B cell (primary cell): ENCODE data around the gene MRO. TPM values are rescaled to one million over a fixed set of nuclear protein-coding genes. Genes with fewer than 3 reads are reported as not detected.

ENCODE experiments used
- ATAC-seq: fragments of 200-7000 bp; cut with Tn5 transposase; one replicate; pipeline ENCODE4 v1.10.0; 2021; ENCODE audit warnings: low read depth, mild to moderate bottlenecking, moderate number of reproducible peaks, moderate library complexity
- CTCF ChIA-PET: fragments of 350-600 bp; sonication (Branson Sonifier 250); formaldehyde crosslinking; loops from one replicate; lab custom pipeline; 2021; ENCODE audit warnings: antibody characterized with exemption, inconsistent platforms; lab: Charles Lee
- POLR2A ChIA-PET: fragments of 350-600 bp; sonication (Branson Sonifier 250); formaldehyde crosslinking; loops from one replicate; lab custom pipeline; 2021; ENCODE audit warnings: antibody characterized with exemption; lab: Charles Lee
- DNase-seq: peaks from one replicate; pipeline ENCODE4 v3.0.0; 2013
- H2AFZ ChIP-seq: 2 replicates; pipeline ENCODE4 v1.6.1; 2012; ENCODE audit warnings: mild to moderate bottlenecking, low read depth, low read length; ENCODE audit not compliant: insufficient read depth, poor library complexity, severe bottlenecking
- H3K27ac ChIP-seq, 2 donors: 1 replicate in 1 of 2; 2 replicates in 1 of 2; pipeline ENCODE4 v1.5.1; 2012 to 2013; ENCODE audit warnings: low read length in 2 of 2, mild to moderate bottlenecking in 2 of 2, moderate library complexity in 1 of 2
- H3K27me3 ChIP-seq, 4 experiments: fragments of 200-600 bp in 1 of 4; sonication (generic) in 1 of 4; replicated peaks in 1 of 4; 1 replicate in 2 of 4; 2 replicates in 2 of 4; pipeline versions ENCODE4 v1.6.1 to v1.7.0; 2013 to 2016; ENCODE audit warnings: low read length in 3 of 4, mild to moderate bottlenecking in 2 of 4, mixed read lengths in 1 of 4, moderate library complexity in 1 of 4; ENCODE audit not compliant: insufficient read depth in 4 of 4, control insufficient read depth in 3 of 4; ENCODE audit errors: control extremely low read depth in 1 of 4
- H3K36me3 ChIP-seq, 2 experiments: replicated peaks in 1 of 2; 1 replicate in 1 of 2; 2 replicates in 1 of 2; pipeline versions ENCODE4 v1.6.1 to v1.7.1; 2013; ENCODE audit warnings: low read length in 1 of 2; ENCODE audit not compliant: insufficient read depth in 2 of 2, control insufficient read depth in 1 of 2; ENCODE audit errors: control extremely low read depth in 1 of 2, extremely low read depth in 1 of 2
- H3K4me1 ChIP-seq, 2 donors: fragments of 200-600 bp in 1 of 2; sonication (generic) in 1 of 2; 1 replicate in 1 of 2; 2 replicates in 1 of 2; pipeline versions ENCODE4 v1.5.1 to v1.6.1; 2013 to 2017; ENCODE audit warnings: low read length in 2 of 2; ENCODE audit not compliant: control insufficient read depth in 2 of 2, insufficient read depth in 2 of 2
- H3K4me2 ChIP-seq: replicated peaks from 2 replicates; pipeline ENCODE3; 2012; ENCODE audit warnings: mild to moderate bottlenecking, low read depth, low read length; ENCODE audit not compliant: poor library complexity, severe bottlenecking
- H3K4me3 ChIP-seq, 5 experiments: fragments of 200-600 bp in 1 of 5; sonication (generic) in 1 of 5; 1 replicate in 3 of 5; 2 replicates in 2 of 5; pipeline versions ENCODE4 v1.5.1 to v1.7.0; 2011 to 2016; ENCODE audit warnings: low read length in 4 of 5, mild to moderate bottlenecking in 4 of 5, low read depth in 2 of 5, control low read depth in 1 of 5, moderate library complexity in 1 of 5; ENCODE audit not compliant: insufficient read depth in 1 of 5; ENCODE audit errors: control extremely low read depth in 1 of 5, extremely low read depth in 1 of 5
- H3K79me2 ChIP-seq: fragments of 200-600 bp; sonication (generic); one replicate; pipeline ENCODE4 v1.6.0; 2016; ENCODE audit warnings: low read length; ENCODE audit not compliant: control insufficient read depth, insufficient read depth
- H3K9ac ChIP-seq: fragments of 200-600 bp; sonication (generic); 2 replicates; pipeline ENCODE4 v1.6.1; 2017; ENCODE audit warnings: mild to moderate bottlenecking, low read length, moderate library complexity
- H3K9me3 ChIP-seq, 3 donors: one replicate each; pipeline versions ENCODE4 v1.6.1 to v1.7.1; 2013; ENCODE audit warnings: low read length in 2 of 3; ENCODE audit not compliant: control insufficient read depth in 2 of 3, insufficient read depth in 1 of 3; ENCODE audit errors: control extremely low read depth in 1 of 3
- H4K20me1 ChIP-seq: 2 replicates; pipeline ENCODE4 v1.6.0; 2012; ENCODE audit warnings: mild to moderate bottlenecking, low read length; ENCODE audit not compliant: insufficient read depth, control insufficient read depth, poor library complexity, severe bottlenecking
- H3K27ac Mint-ChIP-seq: one replicate; pipeline ENCODE4 v1.8.0; 2021; ENCODE audit warnings: mixed read lengths
- H3K27me3 Mint-ChIP-seq: one replicate; pipeline ENCODE4 v1.8.0; 2021; ENCODE audit warnings: mixed read lengths
- H3K4me1 Mint-ChIP-seq: one replicate; pipeline ENCODE4 v1.8.0; 2021; ENCODE audit warnings: mixed read lengths
- H3K4me3 Mint-ChIP-seq: one replicate; pipeline ENCODE4 v1.8.0; 2021; ENCODE audit warnings: mixed read lengths
- H3K9me3 Mint-ChIP-seq: one replicate; pipeline ENCODE4 v1.8.0; 2022; ENCODE audit warnings: mixed read lengths; ENCODE audit not compliant: insufficient read depth
- CTCF ChIP-seq: fragments of 200-600 bp; IDR thresholded peaks from one replicate; pipeline ENCODE4 v1.8.0; 2022; ENCODE audit warnings: antibody characterized with exemption, mild to moderate bottlenecking
- EZH2 ChIP-seq: IDR thresholded peaks from 2 replicates; pipeline ENCODE4 v1.6.1; 2012; ENCODE audit warnings: borderline replicate concordance, low read depth, mild to moderate bottlenecking, moderate library complexity, low read length; ENCODE audit not compliant: insufficient read depth, poor library complexity, severe bottlenecking
- WGBS: methylation state at CpG from one replicate; pipeline ENCODE4 v1.1.5; 2013; ENCODE audit warnings: missing lambda C conversion rate; ENCODE audit not compliant: insufficient coverage; 5-methylcytosine and 5-hydroxymethylcytosine counted together
- intact Hi-C: fragments of 100-400 bp; cut with micrococcal nuclease; formaldehyde crosslinking; loops from one replicate; pipeline ENCODE4 v1.10.0; 2022
- polyA plus RNA-seq: library from polyadenylated mRNA; depleted of rRNA; stranded (reverse); fragments of >200 nt; gene quantifications from 2 replicates; pipeline ENCODE4 v1.2.3, GENCODE V29; 2012
- total RNA-seq, 2 donors: library from RNA; stranded (reverse); fragments of 120-200 nt in 1 of 2; gene quantifications; 1 replicate in 1 of 2; 2 replicates in 1 of 2; pipeline versions ENCODE4 v1.2.3 to v1.2.4, GENCODE V29; 2013 to 2022

Gene MRO
- total and polyA plus RNA-seq, 2 donors (not counting 1 experiment from before 2014, with no cell fraction given), result not detected

- Histone ChIP-seq H3K27ac (no peak overlapping the region), H4K20me1 (no peaks in the 10 kb centered on the region), H3K36me3 (no peaks in the 10 kb centered on the region), H3K9ac (no peak overlapping the region), H2AFZ (no peak overlapping the region), H3K4me3 (no peak overlapping the region), H3K79me2 (no peaks in the 10 kb centered on the region), H3K27me3 (peaks cover 0 to 32% (median 3%) of the 10 kb centered on the region in 4 experiments), H3K9me3 (peaks cover 0 to 8% (median 0%) of the 10 kb centered on the region in 3 donors), H3K4me2 (no peak overlapping the region), H3K4me1 (no peaks in the 10 kb centered on the region)
- TF ChIP-seq EZH2 (no peak), CTCF (no peak)
- no peaks in the 10 kb centered on the region for H3K4me1 Mint-ChIP-seq
- DNase-seq (no peak), ATAC-seq (no peak)
- POLR2A ChIA-PET, result no interaction called here
- no peak overlapping the region for H3K27ac Mint-ChIP-seq
- intact Hi-C loops, result no loop called here
- H3K9me3 Mint-ChIP-seq, result no peaks in the 10 kb centered on the region
- no peak overlapping the region for H3K4me3 Mint-ChIP-seq
- WGBS, result 60% methylated on average over 9 of the region's 9 CpGs
- H3K27me3 Mint-ChIP-seq, result peaks cover 39% of the 10 kb centered on the region
- CTCF ChIA-PET, result no interaction called here
Measured at GRCh38 chr18:50748243-50749229, 71.3 kb downstream of the MRO start.

- H3K9me3 Mint-ChIP-seq, result no peaks in the 10 kb centered on the region
Measured at GRCh38 chr18:50747849-50748242, 72.0 kb downstream of the MRO start.

More at GRCh38 chr18:50747849-50748242, 72.0 kb downstream of the MRO start:
- Histone ChIP-seq H3K27ac (no peak overlapping the region), H3K4me2 (no peak overlapping the region), H3K4me3 (no peak overlapping the region), H3K9ac (no peak overlapping the region), H2AFZ (no peak overlapping the region), H3K36me3 (no peaks in the 10 kb centered on the region), H3K4me1 (no peaks in the 10 kb centered on the region), H3K9me3 (peaks cover 0 to 8% (median 3%) of the 10 kb centered on the region in 3 donors), H4K20me1 (no peaks in the 10 kb centered on the region), H3K27me3 (peaks cover 0 to 32% (median 3%) of the 10 kb centered on the region in 4 experiments), H3K79me2 (no peaks in the 10 kb centered on the region)
- intact Hi-C loops, result no loop called here
- Mint-ChIP-seq H3K27me3 (peaks cover 39% of the 10 kb centered on the region), H3K4me1 (no peaks in the 10 kb centered on the region), H3K4me3 (no peak overlapping the region), H3K27ac (no peak overlapping the region)
- ATAC-seq (no peak), DNase-seq (no peak)
- 38% methylated on average over 1 of the region's 1 CpG for WGBS
- TF ChIP-seq EZH2 (no peak), CTCF (no peak)
- ChIA-PET POLR2A (no interaction called here), CTCF (no interaction called here)
